WTC11 (cell line): Measurements from ENCODE around the gene CPPED1.

Experiments used
- ARID4B ChIP-seq: sonication (generic); formaldehyde crosslinking; IDR thresholded peaks from 2 replicates; pipeline ENCODE4 v1.8.0; 2023; ENCODE audit warnings: missing genetic modification reagents, mild to moderate bottlenecking, borderline replicate concordance
- CREM ChIP-seq: sonication (generic); formaldehyde crosslinking; IDR thresholded peaks from 2 replicates; pipeline ENCODE4 v1.8.1; 2022; ENCODE audit warnings: mild to moderate bottlenecking, missing genetic modification reagents, moderate library complexity
- CTCF ChIP-seq: fragments of 200-600 bp; IDR thresholded peaks from 2 replicates; pipeline ENCODE4 v1.8.0; 2022; ENCODE audit warnings: antibody characterized with exemption
- E2F1 ChIP-seq: sonication (generic); formaldehyde crosslinking; IDR thresholded peaks from 2 replicates; pipeline ENCODE4 v1.8.0; 2022; ENCODE audit warnings: mild to moderate bottlenecking, missing genetic modification reagents
- ELF4 ChIP-seq: sonication (generic); formaldehyde crosslinking; IDR thresholded peaks from 2 replicates; pipeline ENCODE4 v1.8.1; 2022; ENCODE audit warnings: low read depth, mild to moderate bottlenecking, moderate library complexity, missing genetic modification reagents
- MAX ChIP-seq: sonication (generic); formaldehyde crosslinking; IDR thresholded peaks from 2 replicates; pipeline ENCODE4 v1.8.0; 2022; ENCODE audit warnings: mild to moderate bottlenecking, missing genetic modification reagents
- NR2C2 ChIP-seq: sonication (generic); formaldehyde crosslinking; IDR thresholded peaks from 2 replicates; pipeline ENCODE4 v1.8.0; 2022; ENCODE audit warnings: mild to moderate bottlenecking, missing genetic modification reagents
- PREB ChIP-seq: sonication (generic); formaldehyde crosslinking; IDR thresholded peaks from 2 replicates; pipeline ENCODE4 v1.8.1; 2022; ENCODE audit warnings: mild to moderate bottlenecking, missing genetic modification reagents, moderate library complexity, borderline replicate concordance
- SP1 ChIP-seq: sonication (generic); formaldehyde crosslinking; conservative IDR thresholded peaks from 2 replicates; pipeline ENCODE4 v1.8.1; 2022; ENCODE audit warnings: missing genetic modification reagents
- TCF7 ChIP-seq: sonication (generic); formaldehyde crosslinking; IDR thresholded peaks from 2 replicates; pipeline ENCODE4 v1.8.0; 2022; ENCODE audit warnings: mild to moderate bottlenecking, low read depth, missing genetic modification reagents, moderate library complexity
- TEAD1 ChIP-seq: sonication (generic); formaldehyde crosslinking; IDR thresholded peaks from 2 replicates; pipeline ENCODE4 v1.8.0; 2022; ENCODE audit warnings: mild to moderate bottlenecking, missing genetic modification reagents
- USF1 ChIP-seq: sonication (generic); formaldehyde crosslinking; IDR thresholded peaks from 2 replicates; pipeline ENCODE4 v1.8.0; 2022; ENCODE audit warnings: mild to moderate bottlenecking, missing genetic modification reagents
- USF2 ChIP-seq: sonication (generic); formaldehyde crosslinking; IDR thresholded peaks from 2 replicates; pipeline ENCODE4 v1.8.1; 2023; ENCODE audit warnings: mild to moderate bottlenecking, missing genetic modification reagents, moderate library complexity
- ZNF138 ChIP-seq: sonication (generic); formaldehyde crosslinking; conservative IDR thresholded peaks from 2 replicates; pipeline ENCODE4 v1.8.1; 2022; ENCODE audit warnings: mild to moderate bottlenecking, moderate library complexity, missing genetic modification reagents

GRCh38 chr16:12703935-12704334 lies 99.8 kb downstream of the CPPED1 start:
- TF ChIP-seq TEAD1 (CRISPR knock-in tag) (no peak), NR2C2 (CRISPR knock-in tag) (no peak), CTCF (no peak), E2F1 (CRISPR knock-in tag) (no peak), SP1 (CRISPR knock-in tag) (no peak), PREB (CRISPR knock-in tag) (no peak), MAX (CRISPR knock-in tag) (no peak), ELF4 (CRISPR knock-in tag) (no peak), USF2 (CRISPR knock-in tag) (no peak), USF1 (no peak), TCF7 (no peak), CREM (CRISPR knock-in tag) (no peak), ARID4B (CRISPR knock-in tag) (no peak), ZNF138 (CRISPR knock-in tag) (no peak)
